GM23338 (cell line): ENCODE measurements around the gene HMG20B. TPM values are rescaled to one million over a fixed set of nuclear protein-coding genes. Genes with fewer than 3 reads are reported as not detected.

Experiments
- ATAC-seq: fragments of 200-7000 bp; cut with Tn5 transposase; 3 replicates; pipeline ENCODE4 v1.9.1; 2020
- DNase-seq: peaks from one replicate; pipeline ENCODE4 v3.0.0-alpha.2; 2015; ENCODE audit warnings: low spot score
- H2AFZ ChIP-seq: fragments of 200-600 bp; sonication (generic); 2 replicates; pipeline ENCODE4 v1.8.0; 2016; ENCODE audit warnings: antibody characterized with exemption, mild to moderate bottlenecking, moderate library complexity
- H3F3A ChIP-seq: fragments of 200-600 bp; sonication (generic); replicated peaks from 2 replicates; pipeline ENCODE4 v1.8.0; 2017; ENCODE audit warnings: antibody characterized with exemption, mixed run types, low read depth
- H3K27ac ChIP-seq: fragments of 200-600 bp; sonication (generic); 2 replicates; pipeline ENCODE4 v1.6.1; 2016; ENCODE audit warnings: low read depth
- H3K27me3 ChIP-seq: fragments of 200-600 bp; sonication (generic); 2 replicates; pipeline ENCODE4 v1.8.0; 2016; ENCODE audit warnings: mild to moderate bottlenecking, mixed run types, moderate library complexity; ENCODE audit not compliant: insufficient read depth
- H3K36me3 ChIP-seq: fragments of 200-600 bp; sonication (generic); 2 replicates; pipeline ENCODE4 v1.8.0; 2016; ENCODE audit warnings: mild to moderate bottlenecking; ENCODE audit not compliant: insufficient read depth
- H3K4me1 ChIP-seq: fragments of 200-600 bp; sonication (generic); 2 replicates; pipeline ENCODE4 v1.8.0; 2016; ENCODE audit warnings: mild to moderate bottlenecking, moderate library complexity; ENCODE audit not compliant: insufficient read depth
- H3K4me2 ChIP-seq: fragments of 200-600 bp; sonication (generic); 2 replicates; pipeline ENCODE4 v1.7.1; 2017; ENCODE audit warnings: mixed run types
- H3K4me3 ChIP-seq: fragments of 200-600 bp; sonication (generic); 2 replicates; pipeline ENCODE4 v1.6.1; 2016; ENCODE audit warnings: mixed run types
- H3K79me2 ChIP-seq: fragments of 200-600 bp; sonication (generic); replicated peaks from 2 replicates; pipeline ENCODE4 v1.8.0; 2017; ENCODE audit warnings: mild to moderate bottlenecking; ENCODE audit not compliant: insufficient read depth
- H3K9me2 ChIP-seq: fragments of 200-600 bp; sonication (generic); 2 replicates; pipeline ENCODE4 v1.8.0; 2017; ENCODE audit not compliant: insufficient read depth
- H4K20me1 ChIP-seq: fragments of 200-600 bp; sonication (generic); replicated peaks from 2 replicates; pipeline ENCODE4 v1.8.0; 2017; ENCODE audit warnings: mild to moderate bottlenecking; ENCODE audit not compliant: insufficient read depth
- H3K27ac Mint-ChIP-seq: 2 replicates; pipeline ENCODE4 v1.8.0; 2020; ENCODE audit warnings: inconsistent platforms, mild to moderate bottlenecking, moderate library complexity, mixed read lengths
- H3K27me3 Mint-ChIP-seq: 3 replicates; pipeline ENCODE4 v1.8.0; 2022; ENCODE audit warnings: low read depth, mild to moderate bottlenecking, moderate library complexity, mixed read lengths, inconsistent platforms; ENCODE audit not compliant: insufficient read depth, poor library complexity
- H3K36me3 Mint-ChIP-seq: 3 replicates; pipeline ENCODE4 v1.8.0; 2021; ENCODE audit warnings: low read depth, mild to moderate bottlenecking, inconsistent platforms, moderate library complexity, mixed read lengths
- H3K4me1 Mint-ChIP-seq: 3 replicates; pipeline ENCODE4 v1.8.0; 2020; ENCODE audit warnings: mild to moderate bottlenecking, inconsistent platforms, mixed read lengths
- H3K4me3 Mint-ChIP-seq: 3 replicates; pipeline ENCODE4 v1.8.0; 2021; ENCODE audit warnings: moderate library complexity, mild to moderate bottlenecking, inconsistent platforms, mixed read lengths
- H3K9me3 Mint-ChIP-seq: 3 replicates; pipeline ENCODE4 v1.8.0; 2020; ENCODE audit warnings: moderate library complexity, mild to moderate bottlenecking, inconsistent platforms, mixed read lengths
- CREB1 ChIP-seq: fragments of 250-450 bp; sonication (Bioruptor Pico); IDR thresholded peaks from 2 replicates; pipeline ENCODE4 v1.5.0; 2020; ENCODE audit warnings: low read depth, mild to moderate bottlenecking, moderate library complexity
- CTCF ChIP-seq, 2 experiments: fragments of 200-600 bp in 1 of 2; sonication (generic) in 1 of 2; conservative IDR thresholded peaks; 2 replicates each; pipeline versions ENCODE4 v1.5.1 to v1.6.1; 2016 to 2017; ENCODE audit warnings: antibody characterized with exemption in 2 of 2, low read depth in 2 of 2, mild to moderate bottlenecking in 2 of 2, moderate library complexity in 1 of 2
- JUNB ChIP-seq: IDR thresholded peaks from one replicate; pipeline ENCODE4 v1.6.1; 2016; ENCODE audit warnings: antibody characterized with exemption; ENCODE audit not compliant: unreplicated experiment
- NANOG ChIP-seq: IDR thresholded peaks from 2 replicates; pipeline ENCODE4 v1.6.1; 2016; ENCODE audit warnings: antibody characterized with exemption, borderline replicate concordance
- REST ChIP-seq: IDR thresholded peaks from one replicate; pipeline ENCODE4 v1.6.1; 2018; ENCODE audit warnings: antibody characterized with exemption; ENCODE audit not compliant: unreplicated experiment
- STAT1 ChIP-seq: IDR thresholded peaks from one replicate; pipeline ENCODE4 v1.6.1; 2016; ENCODE audit warnings: antibody characterized with exemption; ENCODE audit not compliant: unreplicated experiment
- ZNF331 ChIP-seq: fragments of 250-450 bp; sonication (Bioruptor Pico); IDR thresholded peaks from 2 replicates; pipeline ENCODE4 v1.5.0; 2020; ENCODE audit warnings: low read depth, mild to moderate bottlenecking, moderate library complexity
- polyA plus RNA-seq: library from polyadenylated mRNA; unstranded; fragments of >200 nt; fragmentation: Nextera tagmentation; extraction: Ambion mirVana; gene quantifications from 2 replicates; pipeline ENCODE4 v1.2.1, GENCODE V29; 2016
- total RNA-seq: library from RNA; depleted of rRNA; stranded (reverse); fragments of >200 nt; shearing (Covaris generic); gene quantifications from 2 replicates; pipeline ENCODE4 v1.2.3, GENCODE V29; 2014
- TF ChIP-seq, protein P1 (sequence below): fragments of 250-450 bp; sonication (Bioruptor Pico); IDR thresholded peaks from 2 replicates; pipeline ENCODE4 v1.5.0; 2020; ENCODE audit warnings: mild to moderate bottlenecking, moderate library complexity

HMG20B gene
- total and polyA plus RNA-seq, 2 experiments from 2014 or later = 74.1 to 130 TPM

- TF ChIP-seq, protein P1, sequence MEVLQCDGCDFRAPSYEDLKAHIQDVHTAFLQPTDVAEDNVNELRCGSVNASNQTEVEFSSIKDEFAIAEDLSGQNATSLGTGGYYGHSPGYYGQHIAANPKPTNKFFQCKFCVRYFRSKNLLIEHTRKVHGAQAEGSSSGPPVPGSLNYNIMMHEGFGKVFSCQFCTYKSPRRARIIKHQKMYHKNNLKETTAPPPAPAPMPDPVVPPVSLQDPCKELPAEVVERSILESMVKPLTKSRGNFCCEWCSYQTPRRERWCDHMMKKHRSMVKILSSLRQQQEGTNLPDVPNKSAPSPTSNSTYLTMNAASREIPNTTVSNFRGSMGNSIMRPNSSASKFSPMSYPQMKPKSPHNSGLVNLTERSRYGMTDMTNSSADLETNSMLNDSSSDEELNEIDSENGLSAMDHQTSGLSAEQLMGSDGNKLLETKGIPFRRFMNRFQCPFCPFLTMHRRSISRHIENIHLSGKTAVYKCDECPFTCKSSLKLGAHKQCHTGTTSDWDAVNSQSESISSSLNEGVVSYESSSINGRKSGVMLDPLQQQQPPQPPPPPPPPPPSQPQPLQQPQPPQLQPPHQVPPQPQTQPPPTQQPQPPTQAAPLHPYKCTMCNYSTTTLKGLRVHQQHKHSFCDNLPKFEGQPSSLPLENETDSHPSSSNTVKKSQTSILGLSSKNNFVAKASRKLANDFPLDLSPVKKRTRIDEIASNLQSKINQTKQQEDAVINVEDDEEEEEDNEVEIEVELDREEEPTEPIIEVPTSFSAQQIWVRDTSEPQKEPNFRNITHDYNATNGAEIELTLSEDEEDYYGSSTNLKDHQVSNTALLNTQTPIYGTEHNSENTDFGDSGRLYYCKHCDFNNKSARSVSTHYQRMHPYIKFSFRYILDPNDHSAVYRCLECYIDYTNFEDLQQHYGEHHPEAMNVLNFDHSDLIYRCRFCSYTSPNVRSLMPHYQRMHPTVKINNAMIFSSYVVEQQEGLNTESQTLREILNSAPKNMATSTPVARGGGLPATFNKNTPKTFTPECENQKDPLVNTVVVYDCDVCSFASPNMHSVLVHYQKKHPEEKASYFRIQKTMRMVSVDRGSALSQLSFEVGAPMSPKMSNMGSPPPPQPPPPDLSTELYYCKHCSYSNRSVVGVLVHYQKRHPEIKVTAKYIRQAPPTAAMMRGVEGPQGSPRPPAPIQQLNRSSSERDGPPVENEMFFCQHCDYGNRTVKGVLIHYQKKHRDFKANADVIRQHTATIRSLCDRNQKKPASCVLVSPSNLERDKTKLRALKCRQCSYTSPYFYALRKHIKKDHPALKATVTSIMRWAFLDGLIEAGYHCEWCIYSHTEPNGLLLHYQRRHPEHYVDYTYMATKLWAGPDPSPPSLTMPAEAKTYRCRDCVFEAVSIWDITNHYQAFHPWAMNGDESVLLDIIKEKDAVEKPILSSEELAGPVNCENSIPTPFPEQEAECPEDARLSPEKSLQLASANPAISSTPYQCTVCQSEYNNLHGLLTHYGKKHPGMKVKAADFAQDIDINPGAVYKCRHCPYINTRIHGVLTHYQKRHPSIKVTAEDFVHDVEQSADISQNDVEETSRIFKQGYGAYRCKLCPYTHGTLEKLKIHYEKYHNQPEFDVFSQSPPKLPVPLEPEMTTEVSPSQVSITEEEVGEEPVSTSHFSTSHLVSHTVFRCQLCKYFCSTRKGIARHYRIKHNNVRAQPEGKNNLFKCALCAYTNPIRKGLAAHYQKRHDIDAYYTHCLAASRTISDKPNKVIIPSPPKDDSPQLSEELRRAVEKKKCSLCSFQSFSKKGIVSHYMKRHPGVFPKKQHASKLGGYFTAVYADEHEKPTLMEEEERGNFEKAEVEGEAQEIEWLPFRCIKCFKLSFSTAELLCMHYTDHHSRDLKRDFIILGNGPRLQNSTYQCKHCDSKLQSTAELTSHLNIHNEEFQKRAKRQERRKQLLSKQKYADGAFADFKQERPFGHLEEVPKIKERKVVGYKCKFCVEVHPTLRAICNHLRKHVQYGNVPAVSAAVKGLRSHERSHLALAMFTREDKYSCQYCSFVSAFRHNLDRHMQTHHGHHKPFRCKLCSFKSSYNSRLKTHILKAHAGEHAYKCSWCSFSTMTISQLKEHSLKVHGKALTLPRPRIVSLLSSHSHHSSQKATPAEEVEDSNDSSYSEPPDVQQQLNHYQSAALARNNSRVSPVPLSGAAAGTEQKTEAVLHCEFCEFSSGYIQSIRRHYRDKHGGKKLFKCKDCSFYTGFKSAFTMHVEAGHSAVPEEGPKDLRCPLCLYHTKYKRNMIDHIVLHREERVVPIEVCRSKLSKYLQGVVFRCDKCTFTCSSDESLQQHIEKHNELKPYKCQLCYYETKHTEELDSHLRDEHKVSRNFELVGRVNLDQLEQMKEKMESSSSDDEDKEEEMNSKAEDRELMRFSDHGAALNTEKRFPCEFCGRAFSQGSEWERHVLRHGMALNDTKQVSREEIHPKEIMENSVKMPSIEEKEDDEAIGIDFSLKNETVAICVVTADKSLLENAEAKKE = no peak
- TF ChIP-seq JUNB = no peak
These were observed 5.6 kb downstream of the HMG20B start (continued) for GRCh38 chr19:3578390-3578789.

GRCh38 chr19:3580156-3580934 is 7.6 kb downstream of the HMG20B start:
- ATAC-seq = no peak
- TF ChIP-seq REST = no peak
- no peak for TF ChIP-seq CREB1 (CRISPR knock-in tag)
- TF ChIP-seq NANOG = no peak
- TF ChIP-seq ZNF331 (CRISPR knock-in tag) = no peak
- no peak for TF ChIP-seq JUNB
- TF ChIP-seq CTCF (conservative IDR thresholded peaks at IDR 0.05; ENCODE audit: low read depth in 2 of 2) = no peak
- TF ChIP-seq STAT1 = no peak

More at GRCh38 chr19:3580156-3580934, 7.6 kb downstream of the HMG20B start:
- Histone ChIP-seq H3K4me3 (no peak overlapping the region), H3K79me2 (no peaks in the 10 kb centered on the region), H3K4me1 (peaks cover 12% of the 10 kb centered on the region), H2AFZ (no peak overlapping the region), H3K9me2 (no peaks in the 10 kb centered on the region), H3K36me3 (no peaks in the 10 kb centered on the region), H3K4me2 (no peak overlapping the region), H3F3A (peaks cover 5% of the 10 kb centered on the region; the same call in 1 of the 2 replicates), H4K20me1 (no peaks in the 10 kb centered on the region), H3K27ac (no peak overlapping the region), H3K27me3 (peaks cover 35% of the 10 kb centered on the region)
- no peak overlapping the region for H3K27ac Mint-ChIP-seq
- peaks cover 35% of the 10 kb centered on the region for H3K27me3 Mint-ChIP-seq
- peaks cover 3% of the 10 kb centered on the region for H3K36me3 Mint-ChIP-seq
- no peak for DNase-seq
- peaks cover 3% of the 10 kb centered on the region for H3K4me1 Mint-ChIP-seq
- no peak overlapping the region; the same call in 2 of the 3 replicates for H3K4me3 Mint-ChIP-seq
- no peaks in the 10 kb centered on the region for H3K9me3 Mint-ChIP-seq
